Osteocyte (in vitro differentiated cells): Measurements from ENCODE around the gene ARHGAP21. TPM values are rescaled to one million over a fixed set of nuclear protein-coding genes. Genes with fewer than 3 reads are reported as not detected.
A peak's percentile ranks its signal among the peaks of the same experiment; 100 is the strongest.

Experiments used
- DNase-seq: peaks from one replicate; pipeline ENCODE4 v3.0.0; 2021; ENCODE audit warnings: mixed read lengths; ENCODE audit not compliant: unreplicated experiment; ENCODE audit errors: extremely low spot score
- H3K27ac Mint-ChIP-seq: one replicate; pipeline ENCODE4 v1.8.0; 2021; ENCODE audit warnings: mild to moderate bottlenecking, mixed read lengths; ENCODE audit not compliant: unreplicated experiment
- H3K27me3 Mint-ChIP-seq: one replicate; pipeline ENCODE4 v1.8.0; 2021; ENCODE audit warnings: mixed read lengths; ENCODE audit not compliant: unreplicated experiment
- H3K36me3 Mint-ChIP-seq: one replicate; pipeline ENCODE4 v1.8.0; 2021; ENCODE audit warnings: mixed read lengths; ENCODE audit not compliant: unreplicated experiment
- H3K4me1 Mint-ChIP-seq: one replicate; pipeline ENCODE4 v1.8.0; 2021; ENCODE audit warnings: mixed read lengths; ENCODE audit not compliant: unreplicated experiment
- H3K4me3 Mint-ChIP-seq: one replicate; pipeline ENCODE4 v1.8.0; 2021; ENCODE audit warnings: mild to moderate bottlenecking, moderate library complexity, mixed read lengths; ENCODE audit not compliant: unreplicated experiment
- H3K9me3 Mint-ChIP-seq: one replicate; pipeline ENCODE4 v1.8.0; 2021; ENCODE audit warnings: mixed read lengths; ENCODE audit not compliant: unreplicated experiment
- CTCF ChIP-seq: fragments of 200-600 bp; sonication (generic); IDR thresholded peaks from 2 replicates; pipeline ENCODE4 v1.5.0; 2021; ENCODE audit warnings: antibody characterized with exemption, mild to moderate bottlenecking, moderate library complexity
- total RNA-seq: library from RNA; stranded (reverse); gene quantifications from 2 replicates; pipeline ENCODE4 v1.2.1, GENCODE V29; 2021

ARHGAP21 gene
- total RNA-seq, 1 donor from 2014 or later = 170 TPM

DNA sequence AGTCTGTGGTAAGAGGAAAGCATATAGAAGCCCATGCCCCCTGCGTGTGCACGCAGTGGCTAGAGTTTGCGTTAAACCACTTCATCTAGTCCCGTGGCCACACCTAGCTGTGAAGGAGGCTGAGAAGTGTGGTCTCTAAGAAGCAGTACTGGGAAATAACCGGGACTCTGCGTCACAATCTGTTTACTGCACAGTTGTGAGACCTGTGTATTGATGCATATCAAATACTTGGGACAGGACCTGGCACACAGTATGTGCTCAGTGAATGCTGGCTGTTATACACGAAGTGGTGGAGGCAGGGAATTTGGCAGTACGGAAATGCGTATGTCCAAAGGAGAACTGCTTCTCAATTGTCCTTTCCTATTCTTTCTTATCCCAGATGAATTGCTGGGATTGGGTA lies 149.5 kb downstream of the ARHGAP21 start:
- Mint-ChIP-seq H3K27ac (no peak overlapping the region), H3K9me3 (no peaks in the 10 kb centered on the region), H3K4me1 (peaks cover 9% of the 10 kb centered on the region), H3K4me3 (no peak overlapping the region), H3K27me3 (peaks cover 5% of the 10 kb centered on the region), H3K36me3 (no peaks in the 10 kb centered on the region)
- no peak for DNase-seq
- no peak for TF ChIP-seq CTCF

- peaks cover 9% of the 10 kb centered on the region for H3K4me1 Mint-ChIP-seq
- H3K36me3 Mint-ChIP-seq = no peaks in the 10 kb centered on the region
- H3K27me3 Mint-ChIP-seq = peaks cover 10% of the 10 kb centered on the region
- no peak for TF ChIP-seq CTCF
- H3K27ac Mint-ChIP-seq = no peak overlapping the region
- H3K4me3 Mint-ChIP-seq = no peak overlapping the region
- H3K9me3 Mint-ChIP-seq = no peaks in the 10 kb centered on the region
- no peak for DNase-seq
Observed at GRCh38 chr10:24571870-24572450, 151.7 kb downstream of the ARHGAP21 start.

DNA sequence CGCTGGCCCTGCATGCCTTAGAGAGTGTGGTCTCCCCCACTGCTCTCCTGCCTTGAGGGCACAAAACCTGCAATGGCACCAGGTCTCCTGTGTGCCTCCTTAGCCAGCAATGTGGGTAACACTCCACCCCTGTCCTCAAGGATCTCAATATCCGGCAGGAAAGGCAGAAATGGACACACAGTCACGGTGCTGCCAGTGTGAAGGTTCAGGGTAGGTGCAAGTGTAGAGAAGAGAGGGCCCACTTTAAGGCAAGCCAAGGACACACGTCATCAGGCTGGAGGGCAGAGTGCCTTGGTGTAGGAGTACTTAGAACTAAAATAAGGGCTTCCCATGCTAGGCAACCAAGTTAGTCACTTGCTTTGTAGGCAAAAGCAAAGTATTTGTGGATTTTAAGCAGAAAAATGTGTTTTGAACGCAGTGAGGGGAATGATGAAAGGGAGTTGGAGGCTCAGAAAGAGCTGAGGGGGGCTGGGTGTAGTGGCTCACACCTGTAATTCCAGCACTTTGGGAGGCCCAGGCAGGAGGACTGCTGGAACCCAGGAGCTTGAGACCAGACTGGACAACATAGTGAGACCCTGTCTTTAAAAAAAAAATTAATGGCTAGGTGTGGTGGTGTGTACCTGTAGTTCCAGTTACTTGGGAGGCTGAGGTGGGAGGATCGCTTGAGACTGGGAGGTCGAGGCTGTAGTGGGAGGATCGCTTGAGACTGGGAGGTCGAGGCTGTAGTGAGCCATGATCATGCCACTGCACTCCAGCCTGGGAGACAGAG lies 152.8 kb downstream of the ARHGAP21 start:
- Mint-ChIP-seq H3K27ac (peak overlapping the region; percentile 47), H3K9me3 (no peaks in the 10 kb centered on the region), H3K27me3 (peaks cover 10% of the 10 kb centered on the region)

GRCh38 chr10:24569828-24570657 lies 153.6 kb downstream of the ARHGAP21 start:
- H3K27ac Mint-ChIP-seq = no peak overlapping the region
- no peak for TF ChIP-seq CTCF
- no peaks in the 10 kb centered on the region for H3K9me3 Mint-ChIP-seq
- H3K4me1 Mint-ChIP-seq = no peaks in the 10 kb centered on the region
- H3K36me3 Mint-ChIP-seq = no peaks in the 10 kb centered on the region
- H3K27me3 Mint-ChIP-seq = peaks cover 10% of the 10 kb centered on the region
- H3K4me3 Mint-ChIP-seq = no peak overlapping the region
- no peak for DNase-seq

More for the DNA sequence above, 152.8 kb downstream of the ARHGAP21 start:
- H3K36me3 Mint-ChIP-seq = no peaks in the 10 kb centered on the region
- no peak for DNase-seq
- TF ChIP-seq CTCF = no peak
- peaks cover 6% of the 10 kb centered on the region for H3K4me1 Mint-ChIP-seq
- no peak overlapping the region for H3K4me3 Mint-ChIP-seq
